Jurkat, Clone E6-1 (cell line): ENCODE results near the gene FBXO5. TPM values are rescaled to one million over a fixed set of nuclear protein-coding genes. Genes with fewer than 3 reads are reported as not detected.
"Not testable (repeated sequence)": the region's sequence is repeated elsewhere in the genome, so short reads cannot be mapped to it uniquely, and the experiment has no call there.

Experiments
- DNase-seq: peaks from one replicate; pipeline ENCODE4 v3.0.0-alpha.2; 2011; ENCODE audit warnings: low read depth, low spot score
- H3K4me3 ChIP-seq: 2 replicates; pipeline ENCODE4 v1.5.1; 2011; ENCODE audit warnings: mild to moderate bottlenecking, low read length, control low read depth, moderate library complexity
- polyA plus RNA-seq: library from polyadenylated mRNA; unstranded; fragments of >200 nt; gene quantifications from one replicate; pipeline ENCODE4 v1.2.1, GENCODE V29; 2012; ENCODE audit warnings: missing spikeins; ENCODE audit not compliant: insufficient read length, insufficient read depth

Gene FBXO5, protein sequence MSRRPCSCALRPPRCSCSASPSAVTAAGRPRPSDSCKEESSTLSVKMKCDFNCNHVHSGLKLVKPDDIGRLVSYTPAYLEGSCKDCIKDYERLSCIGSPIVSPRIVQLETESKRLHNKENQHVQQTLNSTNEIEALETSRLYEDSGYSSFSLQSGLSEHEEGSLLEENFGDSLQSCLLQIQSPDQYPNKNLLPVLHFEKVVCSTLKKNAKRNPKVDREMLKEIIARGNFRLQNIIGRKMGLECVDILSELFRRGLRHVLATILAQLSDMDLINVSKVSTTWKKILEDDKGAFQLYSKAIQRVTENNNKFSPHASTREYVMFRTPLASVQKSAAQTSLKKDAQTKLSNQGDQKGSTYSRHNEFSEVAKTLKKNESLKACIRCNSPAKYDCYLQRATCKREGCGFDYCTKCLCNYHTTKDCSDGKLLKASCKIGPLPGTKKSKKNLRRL
- polyA plus RNA-seq: 58.9 TPM

DNA sequence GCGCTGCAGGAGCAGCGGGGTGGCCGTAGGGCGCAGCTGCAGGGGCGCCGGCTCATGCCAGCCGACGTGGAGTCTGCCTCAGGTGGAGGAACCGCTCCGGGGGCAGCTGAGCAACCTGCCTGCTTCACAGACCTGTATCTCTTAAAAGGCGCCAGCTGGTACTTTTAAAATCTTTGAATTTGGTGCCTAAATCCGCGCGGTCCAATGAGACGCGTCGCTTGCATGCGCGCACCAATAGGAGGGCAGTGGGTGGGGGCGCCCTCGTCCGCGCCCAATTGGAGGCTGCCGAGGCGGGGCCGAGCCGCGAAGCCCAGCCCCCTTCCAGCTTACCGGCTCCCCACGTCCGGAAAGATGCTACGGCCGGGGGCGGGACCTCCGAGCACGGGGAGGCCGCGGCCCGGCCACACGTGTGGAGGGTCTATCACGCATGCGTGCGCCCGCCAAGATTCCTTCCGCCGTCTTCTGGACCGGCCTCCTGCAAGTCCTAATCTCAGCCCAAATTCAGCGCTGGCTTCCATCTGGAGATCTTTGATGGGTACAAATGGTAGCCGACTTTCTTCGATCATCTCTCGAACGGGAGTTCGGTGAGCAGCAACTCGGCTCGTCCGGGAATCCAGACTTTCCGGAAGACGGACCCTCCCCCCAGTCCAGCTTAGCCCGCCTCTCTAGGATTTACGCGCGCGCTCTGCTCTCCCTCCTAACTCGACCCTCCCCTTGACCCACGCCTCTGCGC lies at the start of gene FBXO5:
FBXO5 (minus strand) TSS at position 138 of the 733 bp plus-strand sequence; CDS start at position 56, 82 bp downstream.
- peak within 1 kb of the TSS; percentile 85 for H3K4me3 ChIP-seq
- DNase-seq: peak; percentile 96

DNA sequence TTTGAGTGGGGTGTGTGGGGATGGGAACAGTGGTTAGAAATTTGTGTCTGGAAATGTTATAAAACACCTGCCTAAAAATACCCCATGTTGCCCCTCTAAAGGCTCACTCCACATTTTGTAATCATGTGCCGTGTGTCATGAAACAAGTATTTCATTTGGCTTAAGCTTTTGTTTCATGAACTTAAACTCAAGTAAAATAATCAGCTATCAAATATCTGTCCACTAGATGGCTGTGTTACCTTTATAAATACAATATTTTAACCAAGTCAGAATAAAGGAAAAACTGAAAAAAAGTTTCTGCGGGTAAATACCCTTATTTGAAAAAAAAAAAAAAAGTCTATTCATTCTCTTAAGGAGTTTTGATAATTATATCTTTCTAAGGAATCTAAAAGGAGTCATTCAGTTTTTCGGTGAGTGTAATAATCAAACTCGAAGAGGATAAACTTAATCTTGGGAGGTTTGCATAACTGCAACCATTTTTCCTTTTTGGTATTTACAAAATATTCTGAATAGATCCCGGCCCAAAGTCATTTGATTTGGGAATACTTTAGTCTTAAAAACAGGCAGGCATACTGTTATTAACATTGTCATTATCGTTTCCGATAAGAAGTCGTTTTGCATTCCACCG lies 49.5 kb upstream of the FBXO5 start:
- peak; percentile 32 for DNase-seq
- no peak overlapping the region for H3K4me3 ChIP-seq

DNA sequence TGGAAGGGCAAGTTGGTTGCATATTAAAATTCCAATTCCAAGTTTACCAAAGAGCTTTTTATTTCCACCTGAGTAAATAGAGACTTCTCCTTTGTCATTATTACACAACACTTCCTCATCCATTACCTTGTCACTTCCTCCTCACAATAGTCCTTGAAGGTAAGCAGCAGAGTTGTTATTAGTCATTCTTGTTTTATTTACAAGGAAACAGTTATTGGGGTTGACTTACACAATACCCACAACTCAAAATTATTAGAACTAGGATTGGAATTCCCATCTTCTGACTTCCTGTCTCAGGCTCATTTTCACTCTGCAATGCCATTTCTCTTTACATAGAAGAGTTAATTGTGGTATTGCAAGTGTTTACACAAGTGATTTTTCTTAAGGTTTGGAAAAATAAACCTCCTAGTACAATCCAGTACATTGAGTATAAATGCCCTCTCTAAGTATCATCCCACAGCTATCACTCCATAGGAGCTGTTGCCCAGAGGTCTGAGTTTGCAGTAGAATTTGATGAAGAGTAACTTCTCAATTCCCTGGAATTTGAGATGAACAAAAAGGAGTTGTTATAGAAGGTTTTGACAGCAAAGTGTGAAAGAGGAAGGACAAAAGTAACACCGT lies 48.6 kb upstream of the FBXO5 start:
- H3K4me3 ChIP-seq: no peak overlapping the region
- no peak for DNase-seq

DNA sequence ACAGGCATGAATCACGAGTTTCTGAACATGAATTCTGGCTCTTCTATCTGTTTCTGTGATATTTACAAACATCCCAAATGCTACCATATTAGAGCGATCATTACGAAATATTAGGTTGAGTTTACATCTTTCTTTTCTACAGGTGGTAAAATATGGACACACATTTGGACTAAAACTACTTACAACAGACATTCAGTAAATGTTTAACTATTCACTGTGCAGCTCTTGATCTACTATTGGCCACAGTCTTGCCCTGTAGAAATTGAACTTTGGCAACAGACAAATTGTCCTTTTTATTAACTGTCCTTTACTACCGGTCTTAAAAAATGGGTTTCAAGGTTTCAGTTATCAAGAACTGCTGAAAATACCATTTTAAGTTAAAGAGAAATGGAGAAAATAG lies 46.1 kb upstream of the FBXO5 start:
- DNase-seq: no peak
- no peak overlapping the region for H3K4me3 ChIP-seq

DNA sequence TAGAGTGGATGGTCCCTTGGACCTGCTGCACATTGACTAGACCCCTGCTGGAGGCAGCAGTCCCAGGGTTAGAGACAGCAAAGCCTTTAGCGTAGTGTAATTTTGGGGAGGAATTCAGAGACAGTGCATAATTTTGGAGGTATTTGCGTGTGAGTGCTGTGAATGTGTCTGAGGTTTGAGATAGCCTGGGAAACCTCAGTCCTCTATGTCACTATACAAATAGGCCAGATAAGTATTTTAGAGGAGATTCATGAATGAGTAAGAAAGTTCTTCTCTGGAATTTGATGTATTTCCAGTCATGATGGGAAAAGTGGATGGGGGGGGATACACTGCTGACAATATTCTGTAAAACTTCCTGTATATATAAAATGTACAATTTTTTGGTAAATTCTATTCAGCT lies 45.4 kb upstream of the FBXO5 start:
- no peak overlapping the region for H3K4me3 ChIP-seq
- no peak for DNase-seq

DNA sequence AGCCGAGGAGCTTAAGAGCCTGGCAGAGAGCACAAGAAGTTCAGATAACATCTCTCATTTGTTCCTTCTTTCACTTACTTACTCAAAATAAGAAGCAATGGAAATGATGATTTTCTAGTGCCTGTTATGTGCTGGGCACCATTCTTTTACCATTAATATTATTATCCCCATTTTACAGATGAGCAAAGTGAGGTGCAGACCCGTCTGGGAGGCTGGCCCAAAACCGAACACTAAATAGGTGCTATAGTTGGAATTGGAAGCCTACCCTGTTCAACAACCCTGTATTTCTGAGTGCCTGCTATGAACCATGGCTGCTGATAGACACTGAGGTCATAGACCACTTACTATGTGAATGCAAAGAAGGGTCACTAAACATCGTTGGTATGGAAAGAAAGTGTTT lies 44.6 kb upstream of the FBXO5 start:
- no peak overlapping the region for H3K4me3 ChIP-seq
- DNase-seq: no peak

DNA sequence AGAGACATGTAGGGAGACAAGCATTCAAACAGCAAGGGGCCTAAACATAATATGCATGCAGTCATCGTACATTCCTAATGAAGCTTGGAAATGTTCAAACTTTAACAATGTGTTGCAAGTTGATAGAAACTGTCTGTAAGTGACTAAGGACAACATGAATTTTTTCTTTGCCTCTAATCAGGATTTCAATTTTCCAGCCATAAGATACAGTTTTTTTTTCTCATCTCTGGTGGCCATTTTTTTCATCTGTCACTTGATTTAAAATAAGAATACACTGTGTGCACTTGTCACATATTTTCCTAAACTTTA lies 41.8 kb upstream of the FBXO5 start:
- no peak for DNase-seq
- no peak overlapping the region for H3K4me3 ChIP-seq

DNA sequence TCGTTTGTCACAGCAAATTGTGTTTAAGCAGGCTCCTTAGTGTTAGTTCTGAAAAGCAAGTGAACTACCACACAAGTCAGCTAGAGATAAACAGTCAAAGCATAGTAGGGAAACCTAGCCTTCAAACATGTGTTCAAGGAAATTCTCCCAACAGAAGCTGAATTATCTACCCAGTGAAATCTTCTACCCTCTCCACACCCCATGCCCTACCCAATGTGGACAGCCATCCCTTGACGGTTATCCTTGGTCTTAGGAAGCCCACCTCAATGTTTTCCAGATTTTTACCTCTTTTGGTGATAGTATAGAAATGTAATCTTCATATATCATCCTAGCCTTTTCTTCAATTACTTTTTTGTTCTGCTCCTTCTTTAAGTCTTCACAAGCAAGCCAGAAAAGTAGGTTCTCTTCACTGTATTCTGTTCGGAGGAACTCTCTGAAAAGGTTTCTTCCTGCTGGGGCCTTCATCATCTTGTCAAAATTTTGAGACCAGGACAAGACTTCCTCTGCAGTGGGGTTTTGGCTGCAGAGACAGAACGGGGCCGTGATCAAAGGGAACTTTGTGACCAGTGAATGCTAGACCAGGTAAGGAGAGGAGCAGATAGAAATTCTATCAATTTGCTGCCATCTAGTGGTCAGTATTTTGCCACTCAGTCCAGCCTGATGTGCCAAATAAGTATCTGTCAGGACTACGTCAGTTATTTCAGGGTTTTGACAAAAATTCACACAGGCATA lies 41.3 kb upstream of the FBXO5 start:
- no peak overlapping the region for H3K4me3 ChIP-seq
- peak; percentile 54 for DNase-seq

DNA sequence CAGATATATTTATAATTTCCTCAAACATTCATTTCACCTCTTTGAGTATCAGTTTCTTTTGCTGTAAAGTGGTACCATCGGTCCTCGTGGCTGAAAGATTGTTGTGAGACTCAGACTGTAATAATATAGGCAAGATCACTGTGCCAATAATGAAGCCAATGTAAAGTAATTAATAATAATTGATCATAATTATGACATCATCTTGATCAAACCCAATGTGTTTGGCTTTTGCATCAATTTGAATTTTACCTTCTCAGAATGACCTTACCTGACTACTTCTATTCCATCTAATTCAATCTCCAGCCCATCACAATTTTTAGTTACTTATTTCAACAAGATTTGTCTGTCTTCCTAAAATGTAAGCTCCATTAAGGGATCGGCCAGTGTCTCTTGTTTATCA lies 35.5 kb upstream of the FBXO5 start:
- no peak overlapping the region for H3K4me3 ChIP-seq
- no peak for DNase-seq

DNA sequence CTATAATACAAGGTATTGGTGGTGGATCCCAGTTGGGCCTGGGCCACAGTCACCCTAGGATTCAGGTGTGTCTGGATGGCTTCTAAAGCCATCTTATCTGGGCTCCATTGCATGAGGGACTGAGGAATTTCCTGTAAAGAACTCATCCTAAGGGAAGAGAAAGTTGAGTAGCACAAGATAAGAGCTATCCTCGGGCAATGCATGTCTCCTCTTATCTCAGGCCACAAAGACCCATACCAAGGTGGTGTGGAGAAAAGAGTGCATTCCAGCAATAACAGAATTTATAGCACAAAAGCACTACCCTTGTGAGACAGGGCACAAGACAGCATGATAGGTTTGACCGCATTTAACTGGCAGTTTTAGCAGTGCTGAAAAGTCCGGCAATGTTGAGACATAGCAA lies 34.0 kb upstream of the FBXO5 start:
- DNase-seq: no peak
- H3K4me3 ChIP-seq: no peak overlapping the region

DNA sequence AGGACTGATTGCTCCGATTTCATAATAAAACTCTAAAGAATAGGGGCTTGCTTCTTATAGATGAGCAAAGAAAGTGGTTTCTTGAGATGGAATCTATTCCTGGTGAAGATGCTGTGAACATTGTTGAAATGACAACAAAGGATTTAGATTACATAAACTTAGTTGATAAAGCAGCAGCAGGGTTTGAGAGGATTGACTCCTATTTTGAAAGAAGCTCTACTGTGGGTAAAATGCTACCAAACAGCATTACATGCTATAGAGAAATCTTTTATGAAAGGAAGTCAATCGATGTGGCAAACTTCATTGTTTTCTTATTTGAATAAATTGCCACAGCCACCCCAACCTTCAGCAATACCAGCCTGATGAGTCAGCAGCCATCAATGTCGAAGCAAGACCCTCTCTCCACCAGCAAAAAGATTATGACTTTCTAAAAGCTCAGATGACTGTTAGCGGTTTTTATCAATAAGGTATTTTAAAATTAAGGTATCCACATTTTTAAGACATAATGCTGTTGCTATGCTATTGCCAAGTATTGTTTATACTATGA lies 32.3 kb upstream of the FBXO5 start:
- H3K4me3 ChIP-seq: no peak overlapping the region
- no peak for DNase-seq

DNA sequence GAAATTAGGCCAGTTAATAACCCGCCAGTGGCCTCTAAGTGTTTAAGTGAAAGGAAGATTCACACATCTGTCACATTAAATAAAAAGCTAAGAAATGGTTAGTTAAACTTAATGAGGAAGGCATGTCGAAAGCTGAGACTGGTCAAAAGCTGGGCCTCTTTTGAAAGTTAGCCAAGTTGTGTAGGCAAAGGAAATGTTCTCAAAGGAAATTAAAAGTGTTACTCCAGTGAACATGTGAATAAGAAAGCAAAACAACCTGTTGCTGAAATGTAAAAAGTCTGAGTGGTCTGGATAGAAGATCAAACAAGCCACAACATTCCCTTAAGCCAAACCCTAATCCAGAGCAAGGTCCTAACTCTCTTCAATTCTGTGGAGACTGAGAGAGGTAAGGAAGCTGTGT lies 30.6 kb upstream of the FBXO5 start:
- H3K4me3 ChIP-seq: no peak overlapping the region
- no peak for DNase-seq

DNA sequence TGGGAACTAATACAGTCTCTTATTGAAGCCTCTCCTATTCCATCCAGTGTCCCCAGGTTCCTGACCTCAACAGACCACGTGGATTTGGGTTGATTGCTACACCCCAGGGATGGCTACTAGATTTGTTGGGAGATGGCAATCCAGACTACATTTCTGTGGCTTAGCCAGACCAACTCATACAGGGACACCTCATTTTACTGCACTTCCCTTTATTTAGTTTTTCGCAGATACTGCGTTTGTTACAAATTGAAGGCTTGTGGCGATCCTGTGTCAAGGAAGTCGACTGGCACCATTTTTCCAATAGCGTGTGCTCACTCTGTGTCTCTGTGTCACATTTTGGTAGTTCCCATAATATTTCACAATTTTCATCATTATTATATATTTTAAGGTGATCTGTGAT lies 30.0 kb upstream of the FBXO5 start:
- DNase-seq: no peak
- no peak overlapping the region for H3K4me3 ChIP-seq

DNA sequence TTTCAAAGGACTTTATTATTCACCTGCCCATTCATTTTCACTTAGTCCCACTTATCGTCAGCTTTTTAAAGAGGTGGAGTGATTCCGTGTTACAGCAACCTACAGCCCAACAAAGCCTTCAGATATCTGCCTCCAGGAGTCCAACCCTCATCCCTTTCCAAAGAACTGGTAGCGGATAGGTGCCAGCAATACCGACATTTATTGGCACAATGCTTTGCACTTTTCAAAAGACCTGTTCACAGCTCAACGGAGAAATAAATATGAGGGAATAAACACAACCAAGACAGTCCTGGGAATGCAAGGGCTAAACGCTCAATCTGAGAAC lies 20.5 kb upstream of the FBXO5 start:
- peak overlapping the region; percentile 72 for H3K4me3 ChIP-seq
- no peak for DNase-seq

DNA sequence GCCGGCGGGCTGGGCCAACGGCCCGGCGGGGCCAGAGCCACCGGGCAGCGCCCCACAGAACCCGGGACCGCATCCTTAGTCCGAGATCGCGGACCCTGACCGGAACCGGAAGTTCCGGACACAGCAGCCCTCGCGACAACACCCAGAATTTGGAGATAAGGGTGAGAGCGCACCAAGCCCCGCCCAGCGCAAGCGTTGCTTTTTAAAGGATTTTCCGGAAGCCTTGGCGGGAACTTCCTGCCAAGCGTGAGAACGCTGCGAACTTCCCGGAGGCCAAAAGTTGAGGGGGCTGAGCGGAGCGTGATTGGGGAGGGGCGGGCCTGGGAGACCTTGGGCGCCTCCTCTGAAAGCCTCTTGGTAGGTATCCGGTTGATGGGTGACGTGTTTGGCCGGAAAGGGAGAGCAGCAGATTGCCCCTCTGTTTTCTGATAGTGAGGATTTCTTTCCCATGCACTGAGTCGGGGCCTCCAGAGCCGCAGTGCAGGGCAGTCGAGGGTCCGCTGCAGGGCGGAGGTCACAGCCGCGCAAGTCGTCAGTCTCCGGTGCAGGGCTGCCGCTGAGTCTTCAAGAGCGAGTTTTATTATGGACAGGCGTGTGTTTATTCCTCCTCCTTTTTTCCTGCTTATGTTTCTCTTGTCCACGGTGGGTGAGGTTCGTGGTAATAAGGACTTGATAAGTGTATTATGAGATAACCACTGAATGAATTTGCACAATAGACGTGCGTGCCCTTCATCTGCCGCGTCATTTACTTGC lies 19.9 kb upstream of the FBXO5 start, which contains the start of gene MTRF1L:
MTRF1L (minus strand) TSS at position 97 of the 753 bp plus-strand sequence; CDS start at position 73, 24 bp downstream.
- peak; percentile 96 for DNase-seq

DNA sequence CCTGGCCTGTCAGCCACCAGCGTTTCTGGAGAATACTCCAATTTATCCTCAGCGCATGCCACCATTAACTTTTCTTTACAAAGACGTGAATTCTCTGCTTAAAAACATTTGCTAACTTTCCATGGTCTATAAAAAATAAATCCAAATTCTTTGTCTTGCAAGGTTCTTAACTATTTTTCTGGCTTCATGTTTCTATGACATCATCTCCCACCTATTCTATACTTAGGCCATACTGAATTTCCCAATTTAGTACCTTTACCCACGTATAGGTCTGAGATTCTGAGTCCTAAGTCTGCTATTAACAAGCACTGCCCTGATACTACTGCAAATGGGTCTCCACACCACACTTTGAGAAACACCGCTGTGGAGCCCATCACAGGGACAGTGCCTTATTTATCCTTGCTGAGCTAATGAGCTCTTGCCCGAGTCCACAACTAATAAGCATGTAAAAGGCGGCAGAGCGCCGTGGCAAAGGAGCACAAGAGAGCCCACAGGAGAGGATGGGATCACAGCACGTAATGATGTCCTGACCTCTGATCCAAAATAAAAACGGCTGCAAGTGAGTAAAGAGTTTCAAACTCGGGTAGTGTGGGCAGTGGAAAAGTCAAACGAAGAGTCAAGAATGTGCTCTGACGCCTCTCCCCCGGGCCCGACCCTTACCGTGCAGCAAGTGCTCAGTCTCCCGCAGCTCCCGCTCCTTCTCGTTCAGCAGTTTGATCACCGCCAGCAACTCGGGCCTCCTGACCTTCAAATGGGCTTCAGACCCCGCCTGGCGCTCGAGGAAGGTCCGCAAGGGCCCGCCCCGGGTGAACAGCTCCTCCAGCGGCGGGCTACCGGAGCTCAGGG lies 19.1 kb upstream of the FBXO5 start:
- peak overlapping the region; percentile 72 for H3K4me3 ChIP-seq
- no peak for DNase-seq

More for the DNA sequence above, 19.9 kb upstream of the FBXO5 start, which contains the start of gene MTRF1L:
- H3K4me3 ChIP-seq: peak within 1 kb of the TSS; percentile 72

DNA sequence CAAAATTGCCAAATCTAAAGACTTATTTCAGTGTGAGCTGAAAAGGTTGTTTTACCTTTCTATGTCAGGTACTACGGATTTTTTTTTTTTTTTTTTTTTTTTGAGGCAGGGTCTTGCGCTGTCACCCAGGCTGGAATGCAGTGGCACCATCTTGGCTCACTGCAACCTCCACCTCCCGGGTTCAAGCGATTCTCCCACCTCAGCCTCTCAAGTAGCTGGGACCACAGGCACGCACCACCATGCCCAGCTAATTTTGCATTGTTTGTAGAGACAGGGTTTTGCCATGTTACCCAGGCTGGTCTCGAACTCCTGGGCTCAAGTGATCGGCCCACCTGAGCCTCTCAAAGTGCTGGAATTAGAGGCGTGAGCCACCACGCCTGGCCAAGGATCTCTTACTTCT lies 17.9 kb upstream of the FBXO5 start:
- not testable (repeated sequence) for H3K4me3 ChIP-seq, DNase-seq
